Measurements from ENCODE around the gene PEAK3. TPM values are rescaled to one million over a fixed set of nuclear protein-coding genes. Genes with fewer than 3 reads are reported as not detected.

PEAK3 gene
- total and polyA plus RNA-seq, 10 of the 15 experiments (the other 5 are each of a cell fraction or from before 2014, with no cell fraction given), result 0.03 to 0.10 (median 0.05) TPM; not detected in 7

DNA sequence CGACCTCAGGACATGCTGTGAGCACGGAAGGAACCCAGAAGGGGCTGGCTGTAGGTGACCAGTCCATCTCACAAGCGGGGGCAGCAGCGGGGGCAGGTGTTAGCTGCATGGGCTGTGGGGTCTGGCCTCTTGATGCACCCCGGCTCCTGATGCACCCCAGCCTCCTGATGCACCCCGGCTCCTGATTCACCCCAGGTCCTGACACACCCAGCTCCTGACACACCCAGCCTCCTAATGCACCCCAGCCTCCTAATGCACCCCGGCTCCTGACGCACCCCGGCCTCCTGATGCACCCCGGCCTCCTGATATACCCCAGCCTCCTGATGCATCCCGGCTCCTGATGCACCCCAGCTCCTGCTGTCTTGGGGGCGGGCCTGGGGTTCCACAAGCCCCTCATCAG, 39.0 kb upstream of the PEAK3 start:
- H3K27me3 ChIP-seq (replicated peaks in 1 of 2; ENCODE audit: control insufficient read depth in 2 of 2, insufficient read depth in 2 of 2, low read length in 1 of 2), result no peaks in the 10 kb centered on the region
- ATAC-seq (no peak), FAIRE-seq (no peak), DNase-seq (ENCODE audit: low read depth, low spot score) (no peak)
- H3K4me1 ChIP-seq (ENCODE audit: control insufficient read depth, insufficient read depth, low read length), result peaks cover 23% of the 10 kb centered on the region
- no TSS peak for BruUV-seq (replicated peaks)
- intact Hi-C loops (cut with micrococcal nuclease; ENCODE audit: unreplicated experiment) (no loop called here), in situ Hi-C loops (cut with MboI) (no loop called here)
- H3K27ac ChIP-seq (ENCODE audit: control insufficient read depth, insufficient read depth), result no peak overlapping the region
- H3K4me2 ChIP-seq (ENCODE audit: control insufficient read depth, insufficient read depth), result no peak overlapping the region
- no peak overlapping the region for H2AFZ ChIP-seq (ENCODE audit: control insufficient read depth, low read depth, low read length)
- no peak overlapping the region for H3K9ac ChIP-seq (ENCODE audit: control insufficient read depth, insufficient read depth, low read length)
- ChIA-PET RAD21 (ENCODE audit: unreplicated experiment) (interaction anchor here (1.7 kb wide), 1 partner anchor 71 kb away, joined by 7 read pairs; no protein-coding TSS in a partner anchor), SMC1A (ENCODE audit: uncharacterized antibody, unreplicated experiment) (no interaction called here), POLR2A (no interaction called here), CTCF (no interaction called here)
- 91% methylated on average over 11 of the region's 12 CpGs for WGBS (ENCODE audit: insufficient coverage, insufficient replicate concordance, low lambda C conversion rate, missing lambda C conversion rate)
- TF ChIP-seq YY1 (IDR thresholded peaks at IDR 0.05; ENCODE audit: low read depth, low read length) (no peak), MEF2A (IDR thresholded peaks at IDR 0.05; ENCODE audit: insufficient read depth, low read depth, low read length) (no peak), BHLHE40 (IDR thresholded peaks at IDR 0.05; ENCODE audit: borderline replicate concordance in 1 of 2, low read depth in 2 of 2, low read length in 1 of 2) (no peak), POLR2A (IDR thresholded peaks at IDR 0.05; ENCODE audit: low read depth, low read length) (peak; percentile 48)
- TF ChIP-seq, protein P1, sequence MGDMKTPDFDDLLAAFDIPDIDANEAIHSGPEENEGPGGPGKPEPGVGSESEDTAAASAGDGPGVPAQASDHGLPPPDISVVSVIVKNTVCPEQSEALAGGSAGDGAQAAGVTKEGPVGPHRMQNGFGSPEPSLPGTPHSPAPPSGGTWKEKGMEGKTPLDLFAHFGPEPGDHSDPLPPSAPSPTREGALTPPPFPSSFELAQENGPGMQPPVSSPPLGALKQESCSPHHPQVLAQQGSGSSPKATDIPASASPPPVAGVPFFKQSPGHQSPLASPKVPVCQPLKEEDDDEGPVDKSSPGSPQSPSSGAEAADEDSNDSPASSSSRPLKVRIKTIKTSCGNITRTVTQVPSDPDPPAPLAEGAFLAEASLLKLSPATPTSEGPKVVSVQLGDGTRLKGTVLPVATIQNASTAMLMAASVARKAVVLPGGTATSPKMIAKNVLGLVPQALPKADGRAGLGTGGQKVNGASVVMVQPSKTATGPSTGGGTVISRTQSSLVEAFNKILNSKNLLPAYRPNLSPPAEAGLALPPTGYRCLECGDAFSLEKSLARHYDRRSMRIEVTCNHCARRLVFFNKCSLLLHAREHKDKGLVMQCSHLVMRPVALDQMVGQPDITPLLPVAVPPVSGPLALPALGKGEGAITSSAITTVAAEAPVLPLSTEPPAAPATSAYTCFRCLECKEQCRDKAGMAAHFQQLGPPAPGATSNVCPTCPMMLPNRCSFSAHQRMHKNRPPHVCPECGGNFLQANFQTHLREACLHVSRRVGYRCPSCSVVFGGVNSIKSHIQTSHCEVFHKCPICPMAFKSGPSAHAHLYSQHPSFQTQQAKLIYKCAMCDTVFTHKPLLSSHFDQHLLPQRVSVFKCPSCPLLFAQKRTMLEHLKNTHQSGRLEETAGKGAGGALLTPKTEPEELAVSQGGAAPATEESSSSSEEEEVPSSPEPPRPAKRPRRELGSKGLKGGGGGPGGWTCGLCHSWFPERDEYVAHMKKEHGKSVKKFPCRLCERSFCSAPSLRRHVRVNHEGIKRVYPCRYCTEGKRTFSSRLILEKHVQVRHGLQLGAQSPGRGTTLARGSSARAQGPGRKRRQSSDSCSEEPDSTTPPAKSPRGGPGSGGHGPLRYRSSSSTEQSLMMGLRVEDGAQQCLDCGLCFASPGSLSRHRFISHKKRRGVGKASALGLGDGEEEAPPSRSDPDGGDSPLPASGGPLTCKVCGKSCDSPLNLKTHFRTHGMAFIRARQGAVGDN (IDR thresholded peaks at IDR 0.05), result no peak
- H3K79me2 ChIP-seq (ENCODE audit: control insufficient read depth, insufficient read depth, low read length), result peaks cover 17% of the 10 kb centered on the region
- H3K36me3 ChIP-seq (ENCODE audit: control insufficient read depth in 2 of 2, insufficient read depth in 2 of 2, low read length in 1 of 2), result peaks cover 0 to 6% of the 10 kb centered on the region in 2 experiments; a peak in 2 of 4 replicates
- H3K4me3 ChIP-seq, result no peak overlapping the region
- 0 out of 2 replicates have a peak, but pooled peaks cover 2% of the 10 kb centered on the region for H4K20me1 ChIP-seq (ENCODE audit: control insufficient read depth, insufficient read depth)
- no peaks in the 10 kb centered on the region for H3K9me3 ChIP-seq (replicated peaks; ENCODE audit: control insufficient read depth, insufficient read depth, low read length)
